ENCODE data around the gene FMO5. TPM values are rescaled to one million over a fixed set of nuclear protein-coding genes. Genes with fewer than 3 reads are reported as not detected.
A peak's percentile ranks its signal among the peaks of the same experiment; 100 is the strongest.
"Not testable (repeated sequence)": the region's sequence is repeated elsewhere in the genome, so short reads cannot be mapped to it uniquely, and the experiment has no call there.

FMO5 gene
- total RNA-seq, 1 donor from 2014 or later, result not detected

GRCh38 chr1:147246044-147246690 lies 21.0 kb upstream of the FMO5 start:
- no peak for DNase-seq (ENCODE audit: low spot score)
- no peaks in the 10 kb centered on the region for H3K27me3 Mint-ChIP-seq (ENCODE audit: insufficient read depth)
- H3K36me3 Mint-ChIP-seq (ENCODE audit: low read depth), result peaks cover 12% of the 10 kb centered on the region
- peak overlapping the region; percentile 1 for H3K4me3 Mint-ChIP-seq
- no peaks in the 10 kb centered on the region for H3K9me3 Mint-ChIP-seq
- H3K4me1 Mint-ChIP-seq (ENCODE audit: low read depth), result peaks cover 64% of the 10 kb centered on the region
- peak overlapping the region; percentile 48 for H3K27ac Mint-ChIP-seq
- intact Hi-C loops (cut with micrococcal nuclease), result loop anchor here (10.0 kb wide), 2 partner anchors 299 to 1089 kb away; partner anchors contain the start of gene BCL9

- intact Hi-C loops (cut with micrococcal nuclease), result loop anchor here (10.0 kb wide), 2 partner anchors 299 to 1089 kb away; partner anchors contain the start of gene BCL9
- H3K4me1 Mint-ChIP-seq (ENCODE audit: low read depth), result peaks cover 64% of the 10 kb centered on the region
- H3K9me3 Mint-ChIP-seq, result no peaks in the 10 kb centered on the region
- H3K27ac Mint-ChIP-seq, result peak overlapping the region; percentile 48
- peaks cover 12% of the 10 kb centered on the region for H3K36me3 Mint-ChIP-seq (ENCODE audit: low read depth)
- DNase-seq (ENCODE audit: low spot score), result no peak
- H3K4me3 Mint-ChIP-seq, result peak overlapping the region; percentile 50
- H3K27me3 Mint-ChIP-seq (ENCODE audit: insufficient read depth), result no peaks in the 10 kb centered on the region
These were observed 20.5 kb upstream of the FMO5 start for GRCh38 chr1:147245586-147246021.

- intact Hi-C loops (cut with micrococcal nuclease), result loop anchor here (10.0 kb wide), 2 partner anchors 300 to 1090 kb away; partner anchors contain the start of gene BCL9
- Mint-ChIP-seq H3K27me3 (ENCODE audit: insufficient read depth) (no peaks in the 10 kb centered on the region), H3K4me3 (peak overlapping the region; percentile 50), H3K9me3 (no peaks in the 10 kb centered on the region), H3K36me3 (ENCODE audit: low read depth) (peaks cover 12% of the 10 kb centered on the region), H3K27ac (peak overlapping the region; percentile 25), H3K4me1 (ENCODE audit: low read depth) (peaks cover 60% of the 10 kb centered on the region)
- DNase-seq (ENCODE audit: low spot score), result no peak
These were observed 20.0 kb upstream of the FMO5 start for GRCh38 chr1:147245129-147245528.

- DNase-seq (ENCODE audit: low spot score), result no peak
- Mint-ChIP-seq H3K27me3 (ENCODE audit: insufficient read depth) (no peaks in the 10 kb centered on the region), H3K4me3 (peak overlapping the region; percentile 95), H3K36me3 (ENCODE audit: low read depth) (peaks cover 12% of the 10 kb centered on the region), H3K9me3 (no peaks in the 10 kb centered on the region), H3K27ac (no peak overlapping the region), H3K4me1 (ENCODE audit: low read depth) (peaks cover 51% of the 10 kb centered on the region)
- intact Hi-C loops (cut with micrococcal nuclease), result loop anchor here (1.0 to 10.0 kb wide), 3 partner anchors 160 to 1091 kb away; partner anchors contain the start of gene BCL9
These were observed 18.7 kb upstream of the FMO5 start for GRCh38 chr1:147243841-147244240.

GRCh38 chr1:147243228-147243685 lies 18.1 kb upstream of the FMO5 start:
- Mint-ChIP-seq H3K27me3 (ENCODE audit: insufficient read depth) (no peaks in the 10 kb centered on the region), H3K9me3 (no peaks in the 10 kb centered on the region), H3K4me1 (ENCODE audit: low read depth) (peaks cover 47% of the 10 kb centered on the region), H3K4me3 (peak overlapping the region; percentile 95), H3K27ac (peak overlapping the region; percentile 77), H3K36me3 (ENCODE audit: low read depth) (peaks cover 12% of the 10 kb centered on the region)
- intact Hi-C loops (cut with micrococcal nuclease), result loop anchor here (1.0 to 10.0 kb wide), 3 partner anchors 159 to 1092 kb away; partner anchors contain the start of gene BCL9
- peak; percentile 15 for DNase-seq (ENCODE audit: low spot score)

GRCh38 chr1:147242449-147243227 lies 17.5 kb upstream of the FMO5 start, which contains the start of gene CHD1L:
TSS of gene CHD1L (plus strand) at chr1:147242684. CDS start at chr1:147242704, 20 bp downstream.
- intact Hi-C loops (cut with micrococcal nuclease), result loop anchor here (1.0 to 10.0 kb wide), 4 partner anchors 70 to 1092 kb away; partner anchors contain the start of genes BCL9 and PRKAB2
- H3K27me3 Mint-ChIP-seq (ENCODE audit: insufficient read depth), result no peaks in the 10 kb centered on the region
- peaks cover 12% of the 10 kb centered on the region for H3K36me3 Mint-ChIP-seq (ENCODE audit: low read depth)
- peak within 1 kb of the TSS; percentile 94 for H3K27ac Mint-ChIP-seq
- peaks cover 44% of the 10 kb centered on the region for H3K4me1 Mint-ChIP-seq (ENCODE audit: low read depth)
- peak within 1 kb of the TSS; percentile 95 for H3K4me3 Mint-ChIP-seq
- no peaks in the 10 kb centered on the region for H3K9me3 Mint-ChIP-seq
- DNase-seq (ENCODE audit: low spot score), result peak; percentile 92

GRCh38 chr1:147241934-147242448 lies 16.9 kb upstream of the FMO5 start:
- Mint-ChIP-seq H3K36me3 (ENCODE audit: low read depth) (peaks cover 12% of the 10 kb centered on the region), H3K4me3 (peak overlapping the region; percentile 91), H3K27me3 (ENCODE audit: insufficient read depth) (no peaks in the 10 kb centered on the region), H3K9me3 (no peaks in the 10 kb centered on the region), H3K27ac (peak overlapping the region; percentile 94), H3K4me1 (ENCODE audit: low read depth) (peaks cover 37% of the 10 kb centered on the region)
- DNase-seq (ENCODE audit: low spot score), result no peak
- intact Hi-C loops (cut with micrococcal nuclease), result loop anchor here (1.0 to 10.0 kb wide), 3 partner anchors 70 to 1093 kb away; partner anchors contain the start of genes BCL9 and PRKAB2

GRCh38 chr1:147240131-147240721 lies 15.1 kb upstream of the FMO5 start:
- not testable (repeated sequence) for H3K9me3 Mint-ChIP-seq; H3K27me3 Mint-ChIP-seq (ENCODE audit: insufficient read depth); H3K27ac Mint-ChIP-seq; H3K4me3 Mint-ChIP-seq; H3K36me3 Mint-ChIP-seq (ENCODE audit: low read depth); DNase-seq (ENCODE audit: low spot score)
- intact Hi-C loops (cut with micrococcal nuclease), result loop anchor here (10.0 kb wide), 2 partner anchors 305 to 1095 kb away; partner anchors contain the start of gene BCL9
- peaks cover 19% of the 10 kb centered on the region for H3K4me1 Mint-ChIP-seq (ENCODE audit: low read depth)

- H3K27me3 Mint-ChIP-seq (ENCODE audit: insufficient read depth), result peaks cover 3% of the 10 kb centered on the region
- peaks cover 10% of the 10 kb centered on the region for H3K4me1 Mint-ChIP-seq (ENCODE audit: low read depth)
- H3K4me3 Mint-ChIP-seq, result no peak overlapping the region
- no peaks in the 10 kb centered on the region for H3K9me3 Mint-ChIP-seq
- H3K27ac Mint-ChIP-seq, result no peak overlapping the region
- H3K36me3 Mint-ChIP-seq (ENCODE audit: low read depth), result peaks cover 4% of the 10 kb centered on the region
- no peak for DNase-seq (ENCODE audit: low spot score)
- intact Hi-C loops (cut with micrococcal nuclease), result no loop called here
These were observed 14.0 kb upstream of the FMO5 start for GRCh38 chr1:147238925-147239820.

GRCh38 chr1:147238053-147238902 lies 13.1 kb upstream of the FMO5 start:
- no peak overlapping the region for H3K27ac Mint-ChIP-seq
- DNase-seq (ENCODE audit: low spot score), result no peak
- no peaks in the 10 kb centered on the region for H3K9me3 Mint-ChIP-seq
- H3K4me1 Mint-ChIP-seq (ENCODE audit: low read depth), result peaks cover 5% of the 10 kb centered on the region
- no peaks in the 10 kb centered on the region for H3K36me3 Mint-ChIP-seq (ENCODE audit: low read depth)
- no peak overlapping the region for H3K4me3 Mint-ChIP-seq
- peaks cover 3% of the 10 kb centered on the region for H3K27me3 Mint-ChIP-seq (ENCODE audit: insufficient read depth)
- intact Hi-C loops (cut with micrococcal nuclease), result no loop called here
